Neural cell (in vitro differentiated cells): Measurements from ENCODE around the gene EYA2.

Source experiments
- CTCF ChIP-seq: fragments of 450-650 bp; IDR thresholded peaks from 2 replicates; pipeline ENCODE4 v1.5.1; 2014; ENCODE audit warnings: antibody characterized with exemption, mild to moderate bottlenecking, moderate library complexity; ENCODE audit not compliant: poor library complexity, severe bottlenecking
- EZH2 ChIP-seq: fragments of 200-600, 300-800 bp; shearing (Covaris generic), sonication (generic); IDR thresholded peaks from 2 replicates; pipeline ENCODE4 v1.6.1; 2014; ENCODE audit warnings: antibody characterized with exemption, low read length, borderline replicate concordance, mild to moderate bottlenecking; ENCODE audit not compliant: insufficient read depth, poor library complexity, severe bottlenecking
- SMC3 ChIP-seq: fragments of 450-650 bp; conservative IDR thresholded peaks from 2 replicates; pipeline ENCODE4 v1.6.1; 2014; ENCODE audit warnings: antibody characterized with exemption, mild to moderate bottlenecking, moderate library complexity; ENCODE audit not compliant: poor library complexity

DNA sequence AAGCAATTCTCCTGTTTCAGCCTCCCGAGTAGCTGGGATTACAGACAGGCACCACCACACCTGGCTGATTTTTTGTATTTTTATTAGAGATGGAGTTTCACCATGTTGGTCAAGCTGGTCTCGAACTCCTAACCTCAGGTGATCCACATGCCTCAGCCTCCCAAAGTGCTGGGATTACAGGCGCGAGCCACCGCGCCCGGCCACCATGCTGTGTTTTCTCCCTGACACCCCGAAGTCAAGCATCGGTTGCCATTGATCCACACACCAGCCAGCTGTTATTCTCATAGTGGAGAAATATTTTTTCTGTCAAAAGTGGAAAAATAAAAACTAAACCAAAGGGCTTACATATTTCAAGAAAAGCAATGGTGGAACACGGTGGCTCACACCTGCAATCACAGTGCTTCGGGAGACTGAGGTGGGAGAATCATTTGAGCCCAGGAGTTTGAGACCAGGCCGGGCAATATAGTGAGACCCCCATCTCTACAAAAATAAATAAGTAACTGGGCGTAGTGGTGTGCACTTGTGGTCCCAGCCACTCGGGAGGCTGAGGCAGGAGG lies 304.4 kb downstream of the EYA2 start:
- no peak for TF ChIP-seq EZH2
- TF ChIP-seq SMC3, result no peak
- TF ChIP-seq CTCF, result no peak
